K562 treated with DMSO at 1 percent for 12 hours (cell line): ENCODE measurements around the gene GALNT6. TPM values are rescaled to one million over a fixed set of nuclear protein-coding genes. Genes with fewer than 3 reads are reported as not detected.

Experiments
- total RNA-seq: library from RNA; unstranded; fragments of 300-600 nt; gene quantifications from 2 replicates; pipeline ENCODE4 v1.2.3, GENCODE V29; 2022; ENCODE audit not compliant: insufficient read depth

The GALNT6 gene
- total RNA-seq, result 1.7 and 7.1 TPM in 2 replicates

GRCh38 chr12:51391283-51392123, at the start of gene GALNT6:
GALNT6 (minus strand) TSS chr12:51391406; CDS start chr12:51379781, 11,625 bp downstream.

GRCh38 chr12:51424662-51425539, 33.7 kb upstream of the GALNT6 start, which contains the start of gene SLC4A8:
SLC4A8 (plus strand) TSS chr12:51424831; CDS start chr12:51424988, 157 bp downstream.

GRCh38 chr12:51346581-51346980, 44.6 kb downstream of the GALNT6 start, which contains the start of gene CELA1:
CELA1 (minus strand) TSS chr12:51346679; CDS start chr12:51346638, 41 bp downstream.

GRCh38 chr12:51323966-51324895, 67.0 kb downstream of the GALNT6 start, which contains the start of gene BIN2:
BIN2 (minus strand) TSS chr12:51324174; CDS start chr12:51324102, 72 bp downstream.

Other genes with a start within 250 kb of the GALNT6 start
- gene TFCP2, start 218.3 kb downstream of the GALNT6 start, total RNA-seq, result 8.0 and 17.6 TPM in 2 replicates
- 1.9 and 2.8 TPM in 2 replicates for gene POU6F1, start 173.3 kb downstream of the GALNT6 start, total RNA-seq
- gene DAZAP2, start 152.6 kb downstream of the GALNT6 start, total RNA-seq, result 136 and 326 TPM in 2 replicates
- gene SMAGP, start 121.0 kb downstream of the GALNT6 start, total RNA-seq, result 25.1 and 29.9 TPM in 2 replicates
- 0.42 TPM in 1 of 2 replicates, not detected in the other for gene BIN2, start 67.2 kb downstream of the GALNT6 start, total RNA-seq
- gene CELA1, start 44.7 kb downstream of the GALNT6 start, total RNA-seq, result not detected in 2 replicates
- not detected in 2 replicates for gene SLC4A8, start 33.4 kb upstream of the GALNT6 start, total RNA-seq
- 0.75 TPM in 1 of 2 replicates, not detected in the other for gene SCN8A, start 199.8 kb upstream of the GALNT6 start, total RNA-seq